ENCODE results near the gene GATA2.

GATA2 gene

DNA sequence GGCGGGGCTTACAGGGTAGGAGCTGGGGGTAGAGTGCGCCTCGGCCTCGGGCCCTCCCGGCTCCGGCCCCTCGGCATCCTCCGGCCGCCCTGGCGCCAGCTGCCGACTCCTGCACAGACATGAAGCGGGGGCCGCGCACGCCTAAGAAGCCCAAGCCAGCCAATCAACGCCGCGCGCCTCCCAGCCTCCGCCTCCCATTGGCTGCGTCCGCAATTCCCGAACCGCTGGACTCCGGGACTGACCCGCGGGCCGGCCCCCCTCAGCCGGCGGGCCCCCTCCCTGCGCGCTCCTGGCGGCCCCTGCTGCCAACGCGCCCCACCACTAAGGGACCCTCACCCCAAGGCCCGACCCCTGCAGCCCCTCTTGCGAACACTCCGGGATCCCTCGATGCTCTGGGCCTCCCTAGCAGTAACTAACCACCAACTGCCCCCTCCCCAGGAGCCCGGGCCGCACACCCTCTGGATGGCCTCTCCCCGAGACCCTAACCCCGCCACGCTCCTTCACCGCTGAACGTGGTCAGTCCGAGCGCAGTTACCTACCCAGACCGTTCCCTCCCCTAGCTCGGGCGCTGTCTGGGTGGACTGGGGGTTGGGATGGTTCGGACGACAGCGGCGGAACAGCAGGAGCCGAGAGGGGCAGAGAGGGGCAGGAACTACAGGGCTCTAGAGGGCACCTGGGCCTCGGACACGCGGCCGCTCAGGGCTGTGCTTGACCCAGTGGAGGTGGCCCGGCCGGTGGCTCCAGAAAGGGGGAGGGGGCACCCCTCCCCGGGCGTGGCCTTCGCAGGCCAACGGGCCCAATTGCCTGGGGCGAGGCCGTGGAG, 5.0 kb downstream of the GATA2 start:
- DNase-seq (ENCODE audit: low spot score), result no peak

GRCh38 chr3:128487538-128487812, 5.5 kb downstream of the GATA2 start:
- no peak for DNase-seq (ENCODE audit: low spot score)

DNA sequence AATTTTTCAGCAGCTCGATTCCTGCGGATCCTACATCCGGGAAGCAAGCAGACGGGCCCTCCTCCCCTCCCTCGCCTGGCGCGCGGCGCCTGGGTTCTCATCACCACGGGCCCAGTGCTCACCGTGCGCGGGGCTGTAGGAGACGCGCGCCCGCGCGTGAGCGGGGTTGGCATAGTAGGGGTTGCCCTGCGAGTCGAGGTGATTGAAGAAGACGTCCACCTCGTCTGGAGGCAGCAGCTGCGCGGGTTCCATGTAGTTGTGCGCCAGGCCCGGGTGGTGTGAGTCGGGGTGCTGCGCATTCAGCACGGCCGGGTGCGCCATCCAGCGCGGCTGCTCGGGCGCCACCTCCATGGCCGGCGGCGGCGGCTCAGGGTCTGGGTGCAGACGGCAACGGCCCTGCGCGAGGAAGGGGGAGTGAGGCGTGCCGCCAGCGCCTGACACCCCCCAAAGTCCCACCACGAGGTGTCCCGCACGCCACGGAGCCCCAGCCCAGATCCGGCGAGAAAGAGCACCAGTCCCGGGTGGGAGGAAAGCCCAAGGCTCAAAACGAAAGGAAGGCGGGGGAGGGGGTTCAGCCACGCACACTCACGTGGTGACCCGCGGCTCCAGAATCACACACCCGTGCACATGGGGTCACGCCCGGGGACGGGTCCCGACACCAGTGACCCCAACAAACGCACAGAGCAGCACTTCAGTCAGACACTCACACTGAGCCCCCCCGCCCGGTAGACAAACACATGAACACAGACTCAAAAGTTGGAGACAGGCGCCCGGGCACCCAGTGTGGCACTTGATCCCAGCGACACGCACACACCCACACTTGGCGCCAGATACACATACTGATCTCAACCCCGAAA, 6.1 kb downstream of the GATA2 start:
- no peak for DNase-seq (ENCODE audit: low spot score)

GRCh38 chr3:128486205-128486628, 6.8 kb downstream of the GATA2 start:
- DNase-seq (ENCODE audit: low spot score), result no peak

GRCh38 chr3:128485282-128486204, 7.5 kb downstream of the GATA2 start:
- no peak for DNase-seq (ENCODE audit: low spot score)

DNA sequence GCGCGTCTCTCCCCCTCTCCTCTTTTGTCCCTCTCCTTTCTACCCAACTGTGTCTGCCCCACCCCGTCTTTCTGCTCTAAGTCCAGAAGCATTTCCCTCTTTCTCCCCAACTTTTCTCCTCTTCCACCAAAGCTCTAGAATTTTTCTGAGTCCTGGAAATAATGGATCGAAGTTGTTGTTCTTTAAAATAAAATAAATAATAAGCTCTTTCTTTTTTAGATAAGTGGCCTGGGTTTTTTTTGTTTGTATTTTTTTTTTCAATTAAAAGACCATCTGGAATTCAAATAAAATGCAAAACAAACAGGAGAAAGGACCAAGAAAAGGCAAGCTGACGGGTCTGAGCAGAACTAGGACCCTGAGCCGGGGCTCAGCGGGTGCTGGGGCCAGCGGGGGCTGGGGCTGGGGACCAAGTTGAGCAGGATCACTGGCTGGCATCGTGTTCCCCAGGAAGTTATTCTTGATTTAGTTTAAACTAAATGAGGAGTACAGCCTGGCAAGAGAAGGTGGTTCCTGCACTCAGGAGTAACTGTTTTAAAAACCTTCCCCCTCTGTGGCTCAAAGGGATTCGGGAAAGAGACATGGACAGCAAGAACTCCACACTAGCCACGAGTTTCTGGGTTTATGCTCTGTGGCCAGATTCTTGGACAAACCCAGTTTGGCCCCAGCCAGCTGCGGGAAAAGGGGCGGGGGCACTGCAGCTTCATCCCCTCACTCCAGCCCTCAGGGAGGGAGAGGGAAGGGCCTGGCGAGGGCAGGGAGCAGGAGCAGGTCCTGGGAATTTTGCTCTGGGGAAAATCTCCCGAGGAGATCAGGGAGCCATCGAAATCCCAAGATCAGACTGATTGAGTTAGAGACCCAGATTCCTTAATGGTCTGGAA, 8.4 kb downstream of the GATA2 start:
- DNase-seq (ENCODE audit: low spot score), result no peak

DNA sequence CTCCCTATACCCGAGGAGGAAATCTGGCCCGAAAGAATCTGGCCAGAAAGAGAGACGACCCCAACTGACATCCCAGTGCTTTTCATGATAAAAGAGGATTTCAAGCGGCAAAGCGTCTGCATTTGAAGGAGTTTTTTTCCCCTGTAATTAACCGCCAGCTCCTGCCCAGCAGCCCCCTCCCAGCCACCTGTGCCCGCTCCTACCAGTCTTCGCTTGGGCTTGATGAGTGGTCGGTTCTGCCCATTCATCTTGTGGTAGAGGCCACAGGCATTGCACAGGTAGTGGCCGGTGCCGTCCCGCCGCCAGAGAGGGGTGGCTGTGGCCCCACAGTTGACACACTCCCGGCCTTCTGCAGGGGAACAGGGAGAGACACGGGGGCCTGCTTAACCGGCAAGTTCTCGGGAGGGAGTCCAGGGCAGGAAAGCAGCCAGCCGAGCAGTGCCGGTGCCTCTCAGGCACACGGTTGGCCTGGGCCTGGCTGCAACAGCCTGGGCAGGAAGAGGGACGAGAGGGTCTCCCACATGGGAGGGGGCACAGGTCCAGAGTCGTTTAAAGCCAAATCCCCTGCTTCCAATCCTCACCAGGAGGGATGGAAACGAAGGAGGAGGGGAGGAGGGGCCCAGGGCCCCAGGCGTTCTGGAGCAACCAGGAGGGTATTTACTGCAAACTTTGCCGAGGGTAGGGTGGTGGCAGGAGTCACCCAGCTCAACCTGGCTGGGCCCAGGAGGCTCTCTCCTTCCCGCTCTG, 9.2 kb downstream of the GATA2 start:
- no peak for DNase-seq (ENCODE audit: low spot score)

GRCh38 chr3:128482666-128483656, 10.0 kb downstream of the GATA2 start:
- no peak for DNase-seq (ENCODE audit: low spot score)

- no peak for DNase-seq (ENCODE audit: low spot score)
Measured at GRCh38 chr3:128482175-128482574, 10.8 kb downstream of the GATA2 start.

DNA sequence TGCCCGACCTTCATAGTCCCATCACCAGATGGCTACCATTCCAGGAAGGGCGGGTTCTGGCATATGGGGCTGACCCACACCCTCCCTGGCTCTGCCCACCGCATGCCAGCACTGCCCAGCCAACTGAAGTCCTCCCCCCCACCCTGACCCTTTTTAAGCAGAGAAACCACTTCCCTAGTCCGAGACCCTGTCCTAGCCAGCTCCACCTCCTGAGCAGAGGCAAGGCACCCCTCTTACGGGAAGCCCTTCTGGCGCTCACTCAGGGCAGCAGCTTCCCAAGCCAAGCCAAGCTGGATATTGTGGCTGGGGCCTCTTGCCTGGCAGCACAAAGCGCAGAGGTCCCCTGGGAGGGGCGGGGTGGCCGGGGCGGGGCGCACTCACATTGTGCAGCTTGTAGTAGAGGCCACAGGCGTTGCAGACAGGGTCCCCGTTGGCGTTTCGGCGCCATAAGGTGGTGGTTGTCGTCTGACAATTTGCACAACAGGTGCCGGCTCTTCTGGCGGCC, 11.5 kb downstream of the GATA2 start:
- DNase-seq (ENCODE audit: low spot score), result no peak

DNA sequence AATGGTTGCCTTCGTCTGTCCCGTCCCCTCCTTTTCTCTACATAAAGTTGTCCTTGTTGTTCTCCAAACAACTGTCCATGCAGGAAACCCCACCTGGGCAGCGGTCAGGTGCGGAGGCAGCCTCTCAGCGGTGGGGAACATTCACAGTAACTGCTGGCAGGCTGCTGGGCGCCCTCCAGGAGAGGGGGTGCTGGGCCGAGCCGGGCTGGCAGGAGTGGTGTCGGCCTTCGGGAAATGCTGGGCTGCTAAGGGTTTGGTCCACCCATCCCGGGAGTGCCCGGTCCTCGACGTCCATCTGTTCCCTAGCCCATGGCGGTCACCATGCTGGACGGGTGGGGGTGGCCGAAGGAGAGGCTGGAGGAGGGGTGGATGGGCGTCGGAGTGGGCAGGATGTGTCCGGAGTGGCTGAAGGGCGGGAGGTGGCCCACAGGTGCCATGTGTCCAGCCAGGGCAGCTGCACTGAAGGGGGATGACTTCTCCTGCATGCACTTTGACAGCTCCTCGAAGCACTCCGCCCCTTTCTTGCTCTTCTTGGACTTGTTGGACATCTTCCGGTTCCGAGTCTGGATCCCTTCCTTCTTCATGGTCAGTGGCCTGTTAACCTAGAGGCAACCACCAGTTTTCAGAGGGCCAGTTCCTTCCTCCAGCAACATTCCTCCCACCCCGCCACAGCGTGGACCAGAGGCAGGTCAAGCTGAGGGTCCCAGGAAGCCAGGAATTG, 12.1 kb downstream of the GATA2 start:
- no peak for DNase-seq (ENCODE audit: low spot score)

- no peak for DNase-seq (ENCODE audit: low spot score)
Measured at GRCh38 chr3:128480278-128480677, 12.7 kb downstream of the GATA2 start.

- no peak for DNase-seq (ENCODE audit: low spot score)
Measured at GRCh38 chr3:128479558-128480086, 13.4 kb downstream of the GATA2 start.

- DNase-seq (ENCODE audit: low spot score), result no peak
Measured at GRCh38 chr3:128478576-128479506, 14.2 kb downstream of the GATA2 start.

- DNase-seq (ENCODE audit: low spot score), result no peak
Measured at GRCh38 chr3:128476659-128477058, 16.3 kb downstream of the GATA2 start.

GRCh38 chr3:128475355-128475754, 17.6 kb downstream of the GATA2 start:
- no peak for DNase-seq (ENCODE audit: low spot score)

- no peak for DNase-seq (ENCODE audit: low spot score)
Measured at GRCh38 chr3:128473737-128474136, 19.3 kb downstream of the GATA2 start.

Data from CD4-positive, alpha-beta T cell treated with Interleukin-15 for 4 hours (primary cell).